Parathyroid adenoma (tissue), 2 donors: Measurements from ENCODE around the gene TCF3.
A peak's percentile ranks its signal among the peaks of the same experiment; 100 is the strongest.

Source experiments
- H2AFZ ChIP-seq: fragments of 300-600 bp; sonication (generic); one replicate; pipeline ENCODE4 v1.7.0; 2017; ENCODE audit warnings: antibody characterized with exemption, mild to moderate bottlenecking
- H3K27ac ChIP-seq: fragments of 300-600 bp; sonication (generic); one replicate; pipeline ENCODE4 v1.7.0; 2017
- H3K27me3 ChIP-seq: fragments of 300-600 bp; sonication (generic); one replicate; pipeline ENCODE4 v1.7.0; 2017; ENCODE audit warnings: low read length; ENCODE audit not compliant: control insufficient read depth, insufficient read depth
- H3K36me3 ChIP-seq: fragments of 300-600 bp; sonication (generic); one replicate; pipeline ENCODE4 v1.7.0; 2017; ENCODE audit warnings: low read length; ENCODE audit not compliant: control insufficient read depth, insufficient read depth
- H3K4me1 ChIP-seq: fragments of 300-600 bp; sonication (generic); one replicate; pipeline ENCODE4 v1.7.0; 2017; ENCODE audit warnings: control low read depth
- H3K4me2 ChIP-seq: fragments of 300-600 bp; sonication (generic); one replicate; pipeline ENCODE4 v1.7.0; 2017; ENCODE audit warnings: low read length
- H3K4me3 ChIP-seq: fragments of 300-600 bp; sonication (generic); one replicate; pipeline ENCODE4 v1.7.0; 2017; ENCODE audit warnings: low read depth, low read length
- H3K79me2 ChIP-seq: fragments of 300-600 bp; sonication (generic); one replicate; pipeline ENCODE4 v1.7.0; 2017; ENCODE audit warnings: control low read depth
- H3K9ac ChIP-seq: fragments of 300-600 bp; sonication (generic); one replicate; pipeline ENCODE4 v1.7.0; 2017; ENCODE audit warnings: mild to moderate bottlenecking
- H3K9me3 ChIP-seq: fragments of 300-600 bp; sonication (generic); one replicate; pipeline ENCODE4 v1.7.0; 2017; ENCODE audit warnings: low read length; ENCODE audit not compliant: control insufficient read depth
- TF ChIP-seq, protein P1 (sequence below): fragments of 300-600 bp; sonication (generic); IDR thresholded peaks from one replicate; pipeline ENCODE4 v1.7.0; 2017; ENCODE audit warnings: antibody characterized with exemption, mild to moderate bottlenecking
- donor health status: primary hyperparathyroidism.

The TCF3 gene

DNA sequence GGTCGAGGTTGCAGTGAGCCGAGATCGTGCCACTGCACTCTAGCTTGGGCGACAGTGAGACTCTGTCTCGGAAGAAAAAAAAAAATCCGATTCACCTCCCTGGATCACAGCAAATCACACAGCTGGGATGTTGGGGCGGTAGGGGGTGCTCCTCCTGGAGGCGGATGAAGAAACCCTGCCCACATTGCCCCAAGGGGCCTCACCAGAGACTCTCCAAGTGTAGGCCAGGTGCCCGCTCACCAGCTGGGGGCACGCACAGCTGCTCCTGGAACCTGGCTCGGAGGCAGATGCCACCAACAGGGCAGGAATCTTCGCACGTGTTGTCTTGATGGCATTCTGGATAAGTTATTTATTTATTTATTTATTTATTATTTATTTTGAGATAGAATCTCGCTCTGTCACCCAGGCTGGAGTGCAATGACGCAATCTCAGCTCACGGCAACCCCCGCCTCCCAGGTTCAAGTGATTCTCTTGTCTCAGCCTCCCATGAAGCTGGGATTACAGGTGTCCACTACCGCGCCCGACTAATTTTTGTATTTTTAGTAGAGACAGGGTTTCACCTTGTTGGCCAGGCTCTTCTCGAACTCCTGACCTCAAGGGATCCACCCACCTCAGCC is 50.2 kb downstream of the TCF3 start:
- H3K27me3 ChIP-seq: no peaks in the 10 kb centered on the region
- no peak overlapping the region for H3K9ac ChIP-seq
- TF ChIP-seq, protein P1, sequence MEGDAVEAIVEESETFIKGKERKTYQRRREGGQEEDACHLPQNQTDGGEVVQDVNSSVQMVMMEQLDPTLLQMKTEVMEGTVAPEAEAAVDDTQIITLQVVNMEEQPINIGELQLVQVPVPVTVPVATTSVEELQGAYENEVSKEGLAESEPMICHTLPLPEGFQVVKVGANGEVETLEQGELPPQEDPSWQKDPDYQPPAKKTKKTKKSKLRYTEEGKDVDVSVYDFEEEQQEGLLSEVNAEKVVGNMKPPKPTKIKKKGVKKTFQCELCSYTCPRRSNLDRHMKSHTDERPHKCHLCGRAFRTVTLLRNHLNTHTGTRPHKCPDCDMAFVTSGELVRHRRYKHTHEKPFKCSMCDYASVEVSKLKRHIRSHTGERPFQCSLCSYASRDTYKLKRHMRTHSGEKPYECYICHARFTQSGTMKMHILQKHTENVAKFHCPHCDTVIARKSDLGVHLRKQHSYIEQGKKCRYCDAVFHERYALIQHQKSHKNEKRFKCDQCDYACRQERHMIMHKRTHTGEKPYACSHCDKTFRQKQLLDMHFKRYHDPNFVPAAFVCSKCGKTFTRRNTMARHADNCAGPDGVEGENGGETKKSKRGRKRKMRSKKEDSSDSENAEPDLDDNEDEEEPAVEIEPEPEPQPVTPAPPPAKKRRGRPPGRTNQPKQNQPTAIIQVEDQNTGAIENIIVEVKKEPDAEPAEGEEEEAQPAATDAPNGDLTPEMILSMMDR: no peak
- H3K4me2 ChIP-seq: no peak overlapping the region
- H3K4me3 ChIP-seq: no peak overlapping the region
- H3K79me2 ChIP-seq: peaks cover 34% of the 10 kb centered on the region
- no peaks in the 10 kb centered on the region for H3K36me3 ChIP-seq
- H3K9me3 ChIP-seq: no peaks in the 10 kb centered on the region
- no peak overlapping the region for H3K27ac ChIP-seq
- H3K4me1 ChIP-seq: peaks cover 12% of the 10 kb centered on the region
- no peak overlapping the region for H2AFZ ChIP-seq

DNA sequence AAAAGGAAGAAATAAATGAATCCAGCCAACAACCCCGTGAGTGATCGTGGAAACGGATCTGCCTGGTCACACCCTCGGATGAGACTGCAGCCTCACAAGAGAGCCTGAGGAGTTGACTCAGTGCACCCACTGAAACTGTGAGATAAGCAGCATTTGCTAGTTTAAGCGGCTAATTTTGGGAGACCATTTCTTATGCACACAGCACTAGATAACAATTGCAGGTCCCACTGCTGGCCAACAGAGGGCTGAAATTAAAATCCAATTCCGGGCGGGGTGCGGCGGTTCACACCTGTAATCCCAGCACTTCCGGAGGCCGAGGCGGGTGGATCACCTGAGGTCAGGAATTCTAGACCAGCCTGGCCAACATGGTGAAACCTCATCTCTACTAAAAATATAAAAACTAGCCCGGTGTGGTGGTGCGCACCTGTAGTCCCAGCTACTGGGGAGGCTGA is 50.8 kb downstream of the TCF3 start:
- peaks cover 34% of the 10 kb centered on the region for H3K79me2 ChIP-seq
- peaks cover 12% of the 10 kb centered on the region for H3K4me1 ChIP-seq
- no peaks in the 10 kb centered on the region for H3K36me3 ChIP-seq
- no peak overlapping the region for H3K4me2 ChIP-seq
- H3K27me3 ChIP-seq: no peaks in the 10 kb centered on the region
- H3K4me3 ChIP-seq: no peak overlapping the region
- no peak overlapping the region for H3K27ac ChIP-seq
- no peaks in the 10 kb centered on the region for H3K9me3 ChIP-seq
- TF ChIP-seq, protein P1: no peak
- no peak overlapping the region for H2AFZ ChIP-seq
- H3K9ac ChIP-seq: no peak overlapping the region

DNA sequence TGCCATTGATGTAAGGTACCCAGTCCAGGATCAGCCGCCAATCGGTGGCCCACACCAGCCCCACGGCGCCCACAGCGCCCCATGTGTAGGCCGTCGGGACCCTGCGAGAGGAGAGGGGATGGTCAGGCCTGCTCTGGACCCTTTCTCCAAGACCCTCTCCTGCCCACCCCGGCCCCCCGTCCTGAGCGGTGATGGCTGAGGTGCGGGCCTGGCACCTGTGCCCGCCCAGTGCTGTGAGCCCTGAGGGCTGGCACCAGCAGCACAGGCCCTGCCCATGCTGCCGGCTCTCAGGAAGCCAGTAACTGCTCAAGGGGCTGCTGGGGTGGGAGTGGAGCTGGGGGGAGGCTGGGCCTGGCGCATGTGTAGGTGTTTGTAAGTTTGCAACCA is 53.0 kb downstream of the TCF3 start:
- Histone ChIP-seq H3K79me2 (peaks cover 27% of the 10 kb centered on the region), H3K9ac (no peak overlapping the region), H3K36me3 (no peaks in the 10 kb centered on the region), H3K27me3 (no peaks in the 10 kb centered on the region), H3K27ac (no peak overlapping the region), H3K4me1 (peaks cover 5% of the 10 kb centered on the region), H3K4me2 (no peak overlapping the region), H3K4me3 (no peak overlapping the region), H2AFZ (no peak overlapping the region), H3K9me3 (no peaks in the 10 kb centered on the region)
- TF ChIP-seq, protein P1: no peak

DNA sequence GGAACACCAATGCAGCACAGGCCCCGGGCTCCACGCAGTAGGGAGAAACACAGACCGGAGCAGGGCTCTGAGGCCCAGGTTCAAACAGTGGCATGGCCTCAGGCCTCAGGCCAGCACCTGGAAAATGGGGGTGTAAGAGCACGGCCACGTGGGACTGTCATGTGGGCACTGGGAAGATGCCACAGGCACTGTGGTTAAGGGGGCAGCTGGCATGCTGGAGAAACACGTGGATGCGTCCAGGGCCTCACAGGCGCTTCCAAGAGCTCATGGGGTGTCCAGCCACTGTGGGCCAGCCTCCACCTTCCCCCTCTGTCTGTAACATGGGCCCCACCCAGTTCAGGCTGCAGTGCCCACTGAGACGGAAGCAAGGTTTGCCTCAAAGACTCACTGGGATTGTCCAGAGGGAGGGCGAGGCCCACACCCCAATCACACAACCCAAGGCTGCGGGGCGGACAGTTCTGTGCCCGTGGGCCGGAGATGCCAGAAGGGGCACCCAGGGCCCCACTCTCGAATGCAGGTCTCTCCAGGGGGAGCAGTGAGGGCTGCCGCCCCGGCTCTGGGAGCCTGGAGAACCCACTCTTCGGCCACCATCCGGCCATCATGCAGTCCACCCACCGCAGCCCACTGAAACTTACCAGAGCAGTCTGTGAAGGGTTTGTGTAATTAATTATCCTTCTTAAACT is 53.5 kb downstream of the TCF3 start:
- H3K4me3 ChIP-seq: no peak overlapping the region
- no peak overlapping the region for H3K4me2 ChIP-seq
- H3K27ac ChIP-seq: no peak overlapping the region
- H3K9ac ChIP-seq: no peak overlapping the region
- TF ChIP-seq, protein P1: no peak
- H3K79me2 ChIP-seq: peaks cover 21% of the 10 kb centered on the region
- H3K27me3 ChIP-seq: no peaks in the 10 kb centered on the region
- H3K9me3 ChIP-seq: no peaks in the 10 kb centered on the region
- H3K4me1 ChIP-seq: no peaks in the 10 kb centered on the region
- H2AFZ ChIP-seq: no peak overlapping the region
- no peaks in the 10 kb centered on the region for H3K36me3 ChIP-seq

DNA sequence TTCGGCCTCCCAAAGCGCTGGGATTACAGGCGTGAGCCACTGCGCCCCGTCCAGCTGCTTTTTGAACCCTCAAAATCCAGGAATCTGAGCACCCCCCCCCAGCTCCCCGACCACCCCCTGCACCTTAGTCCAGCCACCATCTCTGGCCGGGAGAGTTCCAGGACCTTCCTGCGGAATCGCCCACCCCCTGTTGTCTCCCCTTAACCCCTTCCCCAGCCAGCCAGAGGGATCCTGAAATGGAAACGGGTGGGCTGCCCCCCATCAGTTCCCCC is 59.0 kb downstream of the TCF3 start:
- Histone ChIP-seq H3K4me3 (no peak overlapping the region), H3K4me2 (peak overlapping the region; percentile 97), H3K27ac (no peak overlapping the region), H3K4me1 (no peaks in the 10 kb centered on the region), H3K27me3 (no peaks in the 10 kb centered on the region), H3K9me3 (no peaks in the 10 kb centered on the region), H3K36me3 (no peaks in the 10 kb centered on the region), H3K9ac (no peak overlapping the region), H2AFZ (peak overlapping the region; percentile 74), H3K79me2 (peaks cover 12% of the 10 kb centered on the region)
- TF ChIP-seq, protein P1: no peak
